Skin epidermis (tissue), 12 donors: ENCODE data around the gene DES.
A peak's percentile ranks its signal among the peaks of the same experiment; 100 is the strongest.

Experiments
- H3K27ac ChIP-seq, 21 experiments: fragments of 200-600 bp; sonication (generic) in 11 of 21; one replicate each; pipeline ENCODE4 v1.5.0; 2020; ENCODE audit warnings: mild to moderate bottlenecking in 3 of 21, inconsistent platforms in 2 of 21, moderate library complexity in 2 of 21
- H3K4me3 ChIP-seq, 7 experiments: fragments of 200-600 bp; sonication (generic) in 2 of 7; one replicate each; pipeline ENCODE4 v1.5.0; 2020; ENCODE audit warnings: inconsistent platforms in 2 of 7, mild to moderate bottlenecking in 2 of 7, moderate library complexity in 1 of 7

The DES gene

DNA sequence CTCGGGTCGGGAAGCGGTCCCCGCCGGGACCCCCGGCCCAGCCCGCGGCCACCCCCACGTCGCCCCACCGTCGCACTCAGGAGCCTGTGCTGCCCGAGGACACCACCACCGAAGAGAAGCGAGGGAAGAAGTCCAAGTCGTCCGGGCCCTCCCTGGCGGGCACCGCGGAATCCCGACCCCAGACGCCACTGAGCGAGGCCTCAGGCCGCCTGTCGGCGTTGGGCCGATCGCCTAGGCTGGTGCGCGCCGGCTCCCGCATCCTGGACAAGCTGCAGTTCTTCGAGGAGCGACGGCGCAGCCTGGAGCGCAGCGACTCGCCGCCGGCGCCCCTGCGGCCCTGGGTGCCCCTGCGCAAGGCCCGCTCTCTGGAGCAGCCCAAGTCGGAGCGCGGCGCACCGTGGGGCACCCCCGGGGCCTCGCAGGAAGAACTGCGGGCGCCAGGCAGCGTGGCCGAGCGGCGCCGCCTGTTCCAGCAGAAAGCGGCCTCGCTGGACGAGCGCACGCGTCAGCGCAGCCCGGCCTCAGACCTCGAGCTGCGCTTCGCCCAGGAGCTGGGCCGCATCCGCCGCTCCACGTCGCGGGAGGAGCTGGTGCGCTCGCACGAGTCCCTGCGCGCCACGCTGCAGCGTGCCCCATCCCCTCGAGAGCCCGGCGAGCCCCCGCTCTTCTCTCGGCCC lies 30.1 kb downstream of the DES start:
- Histone ChIP-seq H3K4me3 (no peak overlapping the region), H3K27ac (no peak overlapping the region)

- H3K4me3 ChIP-seq, result no peak overlapping the region
- H3K27ac ChIP-seq, result no peak overlapping the region
Measured at GRCh38 chr2:219448776-219449341, 30.7 kb downstream of the DES start.

- no peak overlapping the region for H3K4me3 ChIP-seq
- no peak overlapping the region for H3K27ac ChIP-seq
Measured at GRCh38 chr2:219449609-219450008, 31.4 kb downstream of the DES start.

GRCh38 chr2:219451661-219452360 lies 33.6 kb downstream of the DES start:
- H3K27ac ChIP-seq, result peak overlapping the region in 9 of 21 experiments; percentile 0 to 82 (median 30)
- no peak overlapping the region for H3K4me3 ChIP-seq

- no peak overlapping the region for H3K4me3 ChIP-seq
Measured at GRCh38 chr2:219452361-219453317, 34.5 kb downstream of the DES start.

GRCh38 chr2:219453671-219454590 lies 35.8 kb downstream of the DES start:
- no peak overlapping the region for H3K4me3 ChIP-seq
- peak overlapping the region in 10 of 21 experiments; percentile 24 to 82 (median 49) for H3K27ac ChIP-seq

More at GRCh38 chr2:219452361-219453317, 34.5 kb downstream of the DES start:
- peak overlapping the region in 11 of 21 experiments; percentile 8 to 82 (median 40) for H3K27ac ChIP-seq

GRCh38 chr2:219455581-219455980 lies 37.4 kb downstream of the DES start:
- Histone ChIP-seq H3K4me3 (no peak overlapping the region), H3K27ac (no peak overlapping the region)

GRCh38 chr2:219457784-219458369 lies 39.7 kb downstream of the DES start:
- no peak overlapping the region for H3K27ac ChIP-seq
- no peak overlapping the region for H3K4me3 ChIP-seq

- no peak overlapping the region for H3K4me3 ChIP-seq
Measured at GRCh38 chr2:219458996-219459395, 40.8 kb downstream of the DES start.

DNA sequence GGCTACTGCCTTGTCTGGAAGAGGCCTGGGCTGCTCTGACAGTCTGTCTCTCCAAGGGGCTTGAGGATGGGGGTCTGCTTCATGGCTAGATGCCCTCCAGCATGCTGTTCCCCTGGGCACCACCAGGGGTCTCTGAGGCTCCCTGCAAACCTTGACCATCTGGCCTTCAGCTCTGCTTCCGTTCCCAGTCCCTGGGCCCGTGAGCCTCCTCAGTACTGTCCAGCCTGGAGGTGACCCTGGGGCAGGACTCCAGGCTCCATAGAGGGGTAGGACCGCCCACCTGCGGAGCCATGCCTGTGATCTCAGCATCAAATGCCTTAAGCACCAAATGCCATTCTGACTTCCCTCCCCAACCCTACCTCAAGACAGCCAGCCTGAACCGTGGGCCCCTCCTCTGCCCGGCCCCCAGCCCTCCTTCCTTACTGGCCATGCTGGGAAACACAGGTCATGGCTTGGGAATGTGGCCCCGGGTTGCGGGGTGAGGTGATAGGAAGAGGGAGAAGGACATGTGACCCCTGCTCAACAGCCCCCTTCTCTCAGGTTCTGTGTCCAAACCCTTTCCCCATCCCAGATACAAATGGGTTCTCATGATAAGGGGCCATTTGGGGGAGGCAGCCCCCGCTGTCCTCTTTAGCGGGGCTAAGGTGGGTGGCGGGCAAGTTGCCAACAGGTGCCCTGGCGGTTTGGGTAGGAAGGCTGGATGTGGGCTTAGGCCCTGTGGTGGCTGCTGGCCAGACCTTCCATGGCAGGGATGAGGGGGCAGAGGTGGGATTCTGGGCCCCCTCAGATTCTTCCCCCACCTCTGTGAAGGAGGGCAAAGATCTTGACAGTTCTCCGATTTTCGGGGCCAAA lies 41.5 kb downstream of the DES start:
- Histone ChIP-seq H3K27ac (peak overlapping the region in 1 of 21 experiments; percentile 31), H3K4me3 (no peak overlapping the region)

More at GRCh38 chr2:219458996-219459395, 40.8 kb downstream of the DES start:
- H3K27ac ChIP-seq, result no peak overlapping the region

DNA sequence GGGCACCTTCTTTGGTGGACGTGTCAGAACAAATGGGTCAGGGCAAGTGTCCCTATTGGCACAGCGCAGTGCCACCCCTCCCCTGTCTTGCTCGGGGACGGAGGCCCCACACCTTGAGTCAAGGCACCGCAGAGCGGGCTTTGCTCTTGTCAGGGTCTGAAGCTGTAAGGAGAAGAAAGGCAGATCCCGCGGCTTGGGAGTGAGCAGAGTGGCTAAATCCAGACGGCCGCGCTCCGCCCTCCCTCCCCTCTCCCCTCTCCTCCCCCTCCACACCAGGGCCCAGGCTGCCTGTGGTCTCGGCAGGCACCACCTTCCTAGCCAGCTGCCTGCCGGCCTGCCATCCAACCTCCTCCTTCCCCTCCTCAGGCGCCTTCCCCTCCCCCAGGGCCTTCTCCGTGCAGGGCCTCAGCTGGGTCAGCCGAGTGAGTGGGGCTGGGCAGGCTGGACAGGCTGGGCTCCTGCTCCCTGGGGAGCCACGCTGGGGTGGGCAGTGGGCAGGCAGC lies 42.3 kb downstream of the DES start:
- Histone ChIP-seq H3K4me3 (no peak overlapping the region), H3K27ac (peak overlapping the region in 2 of 21 experiments; percentile 0 to 31)

DNA sequence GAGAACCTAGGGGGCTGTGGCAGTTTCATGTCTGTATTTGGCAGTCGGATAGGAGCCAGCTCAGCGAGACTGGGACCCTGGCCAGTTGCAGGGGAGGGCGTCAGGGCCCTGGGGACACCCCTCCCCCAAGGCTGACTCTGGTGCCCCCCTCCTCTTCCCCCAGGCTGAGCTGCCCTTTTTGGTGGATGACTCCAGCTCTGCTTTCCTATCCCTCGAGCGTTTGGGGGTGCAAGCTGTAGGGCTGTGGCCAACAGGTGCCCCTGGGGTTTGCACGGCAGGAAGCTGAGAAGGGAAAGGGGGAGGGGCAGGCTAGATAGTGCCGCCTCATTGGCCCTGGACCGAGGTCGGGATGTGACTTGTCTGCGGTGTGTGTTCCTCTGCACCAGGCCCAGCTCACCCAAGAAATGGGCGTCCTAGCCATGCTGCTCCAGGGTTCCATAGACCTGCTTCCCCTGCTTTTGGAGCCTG lies 42.9 kb downstream of the DES start:
- peak overlapping the region in 1 of 21 experiments; percentile 0 for H3K27ac ChIP-seq

GRCh38 chr2:219461669-219462068 lies 43.5 kb downstream of the DES start:
- no peak overlapping the region for H3K27ac ChIP-seq

More for the DNA sequence above, 42.9 kb downstream of the DES start:
- H3K4me3 ChIP-seq, result no peak overlapping the region

DNA sequence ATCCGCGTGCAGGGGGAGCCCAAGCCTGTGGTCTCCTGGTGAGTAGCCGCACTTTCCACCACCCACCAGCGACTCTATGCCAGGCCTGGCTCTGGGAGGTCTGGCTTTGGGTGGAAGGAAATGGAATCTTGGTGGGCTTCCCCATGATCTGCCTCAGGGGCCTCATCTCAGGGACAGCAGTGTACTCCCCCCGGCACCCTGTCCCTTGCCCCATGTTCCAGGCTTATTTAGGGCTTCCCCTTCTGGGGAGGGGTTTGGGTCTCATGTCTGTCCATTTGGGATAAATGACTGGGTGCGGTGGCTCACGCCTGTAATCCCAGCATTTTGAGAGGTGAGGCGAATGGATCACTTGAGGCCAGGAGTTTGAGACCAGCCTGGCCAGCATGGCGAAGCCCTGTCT lies 44.2 kb downstream of the DES start:
- H3K4me3 ChIP-seq, result no peak overlapping the region
- no peak overlapping the region for H3K27ac ChIP-seq

More at GRCh38 chr2:219461669-219462068, 43.5 kb downstream of the DES start:
- H3K4me3 ChIP-seq, result no peak overlapping the region

DNA sequence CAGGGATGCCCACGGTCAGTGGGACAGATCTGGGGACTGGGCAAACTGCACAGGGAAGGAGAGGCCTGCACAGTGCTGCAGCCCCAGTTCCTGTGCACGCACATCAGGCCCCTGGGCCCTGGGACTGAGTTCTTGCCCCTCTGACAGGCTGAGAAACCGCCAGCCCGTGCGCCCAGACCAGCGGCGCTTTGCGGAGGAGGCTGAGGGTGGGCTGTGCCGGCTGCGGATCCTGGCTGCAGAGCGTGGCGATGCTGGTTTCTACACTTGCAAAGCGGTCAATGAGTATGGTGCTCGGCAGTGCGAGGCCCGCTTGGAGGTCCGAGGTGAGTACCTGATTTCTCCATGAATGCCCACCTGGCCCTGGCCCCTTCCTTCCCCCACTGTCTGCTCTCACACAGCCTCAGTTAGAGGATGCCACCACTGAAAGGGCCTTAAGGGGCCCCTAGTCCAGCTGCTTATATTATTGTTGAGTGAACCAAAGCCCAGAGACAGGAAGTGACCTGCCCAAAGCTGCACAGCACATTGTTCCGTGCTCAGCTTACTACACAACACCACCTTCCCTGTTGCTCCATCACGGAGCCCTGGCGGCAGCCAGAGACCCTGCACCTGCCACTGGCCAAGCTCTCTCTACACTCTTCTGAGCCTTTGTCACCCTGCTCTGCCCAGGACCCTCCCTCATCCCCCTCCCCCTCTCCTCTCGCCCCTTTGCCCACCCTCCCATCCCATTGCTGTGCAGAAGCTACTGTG lies 46.3 kb downstream of the DES start:
- Histone ChIP-seq H3K27ac (no peak overlapping the region), H3K4me3 (no peak overlapping the region)
